Measurements from ENCODE around the gene CRYBG1. TPM values are rescaled to one million over a fixed set of nuclear protein-coding genes. Genes with fewer than 3 reads are reported as not detected.

Gene CRYBG1
- total RNA-seq, 1 donor from 2014 or later, result 5.8 TPM

- no peak for DNase-seq (ENCODE audit: extremely low spot score, unreplicated experiment)
Observed at GRCh38 chr6:106534004-106534403, 173.5 kb downstream of the CRYBG1 start.

GRCh38 chr6:106534564-106534982 lies 174.1 kb downstream of the CRYBG1 start:
- Mint-ChIP-seq H3K4me1 (ENCODE audit: unreplicated experiment) (no peaks in the 10 kb centered on the region), H3K27me3 (peaks cover 6% of the 10 kb centered on the region), H3K4me3 (no peak overlapping the region), H3K9me3 (peaks cover 5% of the 10 kb centered on the region), H3K36me3 (no peaks in the 10 kb centered on the region), H3K27ac (peak overlapping the region; percentile 42)
- no peak for DNase-seq (ENCODE audit: extremely low spot score, unreplicated experiment)
- TF ChIP-seq, protein P1, sequence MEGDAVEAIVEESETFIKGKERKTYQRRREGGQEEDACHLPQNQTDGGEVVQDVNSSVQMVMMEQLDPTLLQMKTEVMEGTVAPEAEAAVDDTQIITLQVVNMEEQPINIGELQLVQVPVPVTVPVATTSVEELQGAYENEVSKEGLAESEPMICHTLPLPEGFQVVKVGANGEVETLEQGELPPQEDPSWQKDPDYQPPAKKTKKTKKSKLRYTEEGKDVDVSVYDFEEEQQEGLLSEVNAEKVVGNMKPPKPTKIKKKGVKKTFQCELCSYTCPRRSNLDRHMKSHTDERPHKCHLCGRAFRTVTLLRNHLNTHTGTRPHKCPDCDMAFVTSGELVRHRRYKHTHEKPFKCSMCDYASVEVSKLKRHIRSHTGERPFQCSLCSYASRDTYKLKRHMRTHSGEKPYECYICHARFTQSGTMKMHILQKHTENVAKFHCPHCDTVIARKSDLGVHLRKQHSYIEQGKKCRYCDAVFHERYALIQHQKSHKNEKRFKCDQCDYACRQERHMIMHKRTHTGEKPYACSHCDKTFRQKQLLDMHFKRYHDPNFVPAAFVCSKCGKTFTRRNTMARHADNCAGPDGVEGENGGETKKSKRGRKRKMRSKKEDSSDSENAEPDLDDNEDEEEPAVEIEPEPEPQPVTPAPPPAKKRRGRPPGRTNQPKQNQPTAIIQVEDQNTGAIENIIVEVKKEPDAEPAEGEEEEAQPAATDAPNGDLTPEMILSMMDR (conservative IDR thresholded peaks at IDR 0.05), result no peak

More at GRCh38 chr6:106534004-106534403, 173.5 kb downstream of the CRYBG1 start:
- Mint-ChIP-seq H3K4me1 (ENCODE audit: unreplicated experiment) (no peaks in the 10 kb centered on the region), H3K4me3 (no peak overlapping the region), H3K27me3 (peaks cover 6% of the 10 kb centered on the region), H3K36me3 (no peaks in the 10 kb centered on the region), H3K27ac (peak overlapping the region; percentile 42), H3K9me3 (peaks cover 5% of the 10 kb centered on the region)
- TF ChIP-seq, protein P1 (conservative IDR thresholded peaks at IDR 0.05), result no peak

GRCh38 chr6:106535012-106535411 lies 174.5 kb downstream of the CRYBG1 start:
- H3K36me3 Mint-ChIP-seq, result no peaks in the 10 kb centered on the region

GRCh38 chr6:106536357-106536756 lies 175.8 kb downstream of the CRYBG1 start:
- Mint-ChIP-seq H3K4me3 (no peak overlapping the region), H3K4me1 (ENCODE audit: unreplicated experiment) (peaks cover 5% of the 10 kb centered on the region), H3K36me3 (no peaks in the 10 kb centered on the region), H3K27me3 (peaks cover 6% of the 10 kb centered on the region), H3K27ac (no peak overlapping the region), H3K9me3 (peaks cover 5% of the 10 kb centered on the region)
- no peak for DNase-seq (ENCODE audit: extremely low spot score, unreplicated experiment)
- TF ChIP-seq, protein P1 (conservative IDR thresholded peaks at IDR 0.05), result no peak

More at GRCh38 chr6:106535012-106535411, 174.5 kb downstream of the CRYBG1 start:
- Mint-ChIP-seq H3K4me1 (ENCODE audit: unreplicated experiment) (peaks cover 2% of the 10 kb centered on the region), H3K27ac (no peak overlapping the region), H3K27me3 (peaks cover 6% of the 10 kb centered on the region), H3K9me3 (peaks cover 5% of the 10 kb centered on the region), H3K4me3 (no peak overlapping the region)
- no peak for DNase-seq (ENCODE audit: extremely low spot score, unreplicated experiment)
- TF ChIP-seq, protein P1 (conservative IDR thresholded peaks at IDR 0.05), result no peak

- Mint-ChIP-seq H3K4me3 (no peak overlapping the region), H3K4me1 (ENCODE audit: unreplicated experiment) (peaks cover 5% of the 10 kb centered on the region), H3K27ac (no peak overlapping the region), H3K36me3 (no peaks in the 10 kb centered on the region), H3K9me3 (peaks cover 5% of the 10 kb centered on the region), H3K27me3 (peaks cover 6% of the 10 kb centered on the region)
- TF ChIP-seq, protein P1 (conservative IDR thresholded peaks at IDR 0.05), result no peak
- DNase-seq (ENCODE audit: extremely low spot score, unreplicated experiment), result no peak
Observed at GRCh38 chr6:106536851-106537250, 176.3 kb downstream of the CRYBG1 start.

DNA sequence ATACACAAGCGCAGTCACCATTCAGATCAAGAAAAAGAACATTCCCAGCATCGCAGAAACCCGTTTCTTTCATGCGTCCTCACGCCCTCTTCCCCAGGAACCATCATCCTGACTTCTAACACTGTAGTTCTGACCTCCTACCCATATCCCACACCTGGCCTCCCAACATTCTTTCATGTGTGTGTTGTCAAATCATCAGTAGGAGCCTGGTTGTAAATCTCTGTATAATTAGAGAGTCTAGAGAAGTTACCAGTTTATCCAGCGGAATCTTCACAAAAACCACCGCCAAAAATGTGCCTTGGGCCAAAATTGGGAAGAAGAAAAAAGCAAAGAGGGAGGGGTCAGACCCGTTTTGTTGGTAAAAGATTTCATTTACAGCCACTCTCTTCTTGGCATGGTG lies 177.1 kb downstream of the CRYBG1 start:
- peaks cover 5% of the 10 kb centered on the region for H3K9me3 Mint-ChIP-seq
- H3K27me3 Mint-ChIP-seq, result peaks cover 6% of the 10 kb centered on the region
- no peak for DNase-seq (ENCODE audit: extremely low spot score, unreplicated experiment)
- H3K27ac Mint-ChIP-seq, result peak overlapping the region; percentile 11
- no peak overlapping the region for H3K4me3 Mint-ChIP-seq
- H3K36me3 Mint-ChIP-seq, result no peaks in the 10 kb centered on the region
- TF ChIP-seq, protein P1 (conservative IDR thresholded peaks at IDR 0.05), result no peak
- H3K4me1 Mint-ChIP-seq (ENCODE audit: unreplicated experiment), result peaks cover 5% of the 10 kb centered on the region

Data from type B pancreatic cell (in vitro differentiated cells).